HS-27A (cell line): ENCODE results near the gene ZBTB45.
"Not testable (repeated sequence)": the region's sequence is repeated elsewhere in the genome, so short reads cannot be mapped to it uniquely, and the experiment has no call there.

Experiments
- DNase-seq: peaks from one replicate; pipeline ENCODE4 v3.0.0-alpha.2; 2012; ENCODE audit warnings: low read depth, missing footprints

ZBTB45 gene

GRCh38 chr19:58554494-58555368 lies 35.1 kb upstream of the ZBTB45 start, which contains the start of gene CHMP2A:
CHMP2A (minus strand) TSS chr19:58555105; CDS start chr19:58554212, 893 bp downstream.
- DNase-seq = peak; percentile 92

GRCh38 chr19:58553799-58554493 lies 34.3 kb upstream of the ZBTB45 start:
- no peak for DNase-seq

GRCh38 chr19:58552655-58553054 lies 33.0 kb upstream of the ZBTB45 start:
- no peak for DNase-seq

DNA sequence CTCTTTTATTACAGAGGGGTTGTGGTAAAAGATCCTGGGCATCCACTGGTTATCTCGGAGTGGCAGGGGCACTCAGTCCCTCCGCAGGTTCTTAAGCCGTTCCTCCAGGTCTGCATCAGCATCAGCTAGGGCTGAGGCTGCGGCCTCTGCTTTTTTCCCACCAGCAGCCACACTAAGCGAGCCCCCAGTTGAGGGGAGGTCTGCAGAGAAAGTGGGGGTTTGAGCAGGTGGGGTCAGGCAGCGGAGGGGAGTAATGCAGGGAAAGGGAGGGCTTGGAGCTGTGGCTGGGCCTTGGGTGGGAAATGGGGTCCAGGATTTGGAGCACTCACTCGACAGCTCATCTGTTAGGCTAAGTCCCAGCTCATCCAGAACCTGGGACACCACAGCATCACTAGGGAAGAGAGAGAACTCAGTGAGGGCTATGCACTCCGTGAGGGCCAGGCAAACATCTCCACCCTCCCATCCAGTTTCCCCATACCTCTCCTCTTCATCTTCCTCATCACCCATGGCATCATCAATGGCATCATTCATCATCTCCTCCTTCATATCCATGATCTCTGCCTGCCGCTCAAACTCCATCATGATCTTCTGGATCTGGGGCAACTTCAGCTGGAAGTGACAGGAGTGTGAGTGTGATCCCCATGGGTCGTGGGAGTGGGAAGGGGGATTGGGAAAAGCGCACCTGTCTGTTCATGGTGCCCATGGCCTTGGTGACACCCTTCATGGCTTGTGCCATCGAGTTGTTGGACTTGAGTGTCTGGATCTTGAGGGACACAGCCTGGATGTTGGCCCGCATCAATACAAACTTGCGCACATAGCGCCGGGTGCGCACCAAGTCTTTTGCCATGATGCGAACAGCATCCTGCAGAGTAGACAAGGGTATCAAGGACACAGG lies 32.2 kb upstream of the ZBTB45 start:
- no peak for DNase-seq

- DNase-seq = no peak
These were observed 31.5 kb upstream of the ZBTB45 start for GRCh38 chr19:58551123-58551497.

DNA sequence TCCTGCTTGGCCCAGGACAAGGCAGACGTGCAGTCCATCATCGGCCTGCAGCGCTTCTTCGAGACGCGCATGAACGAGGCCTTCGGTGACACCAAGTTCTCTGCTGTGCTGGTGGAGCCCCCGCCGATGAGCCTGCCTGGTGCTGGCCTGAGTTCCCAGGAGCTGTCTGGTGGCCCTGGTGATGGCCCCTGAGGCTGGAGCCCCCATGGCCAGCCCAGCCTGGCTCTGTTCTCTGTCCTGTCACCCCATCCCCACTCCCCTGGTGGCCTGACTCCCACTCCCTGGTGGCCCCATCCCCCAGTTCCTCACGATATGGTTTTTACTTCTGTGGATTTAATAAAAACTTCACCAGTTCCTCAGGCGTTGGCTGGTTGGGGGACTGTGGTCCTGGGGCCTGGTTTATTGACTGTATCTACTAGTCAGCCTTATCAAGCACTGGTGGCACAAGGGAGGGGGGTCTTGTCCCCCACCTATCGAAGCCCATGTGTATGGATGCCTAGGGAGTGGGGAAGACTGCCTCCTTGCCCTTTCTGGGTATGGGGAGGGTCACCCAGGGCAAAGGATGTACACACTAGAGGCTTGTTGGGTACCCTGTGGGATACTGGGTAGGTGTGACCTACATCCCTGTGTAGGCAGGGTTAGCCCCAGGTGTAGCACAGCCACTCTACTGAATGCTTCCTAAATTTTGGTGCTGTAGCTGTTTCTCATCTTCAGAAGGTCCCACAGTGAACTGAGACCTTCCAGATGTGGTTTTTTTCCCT lies 30.9 kb upstream of the ZBTB45 start:
- no peak for DNase-seq

DNA sequence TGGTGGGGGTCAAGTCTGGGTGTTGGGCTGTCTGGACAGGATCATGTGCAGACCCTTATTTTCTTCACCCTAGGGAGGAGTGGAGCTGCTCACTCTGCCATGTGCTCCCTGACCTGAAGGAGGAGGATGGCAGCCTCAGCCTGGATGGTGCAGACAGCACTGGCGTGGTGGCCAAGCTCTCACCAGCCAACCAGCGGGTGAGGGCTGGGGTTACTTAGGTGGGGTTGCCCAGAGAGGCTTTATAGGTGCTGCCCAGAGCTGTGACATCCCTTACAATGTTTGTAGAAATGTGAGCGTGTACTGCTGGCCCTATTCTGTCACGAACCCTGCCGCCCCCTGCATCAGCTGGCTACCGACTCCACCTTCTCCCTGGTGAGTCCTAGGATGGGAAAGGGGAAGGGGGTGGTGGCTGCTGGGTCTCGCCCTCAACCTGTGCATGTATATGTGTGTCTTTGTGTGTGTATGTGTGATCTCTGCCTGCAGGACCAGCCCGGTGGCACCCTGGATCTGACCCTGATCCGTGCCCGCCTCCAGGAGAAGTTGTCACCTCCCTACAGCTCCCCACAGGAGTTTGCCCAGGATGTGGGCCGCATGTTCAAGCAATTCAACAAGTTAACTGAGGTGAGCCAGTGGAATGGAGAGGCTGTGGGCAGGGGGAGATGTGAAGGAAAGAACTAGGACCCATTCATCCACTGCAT lies 30.2 kb upstream of the ZBTB45 start:
- DNase-seq = no peak

DNA sequence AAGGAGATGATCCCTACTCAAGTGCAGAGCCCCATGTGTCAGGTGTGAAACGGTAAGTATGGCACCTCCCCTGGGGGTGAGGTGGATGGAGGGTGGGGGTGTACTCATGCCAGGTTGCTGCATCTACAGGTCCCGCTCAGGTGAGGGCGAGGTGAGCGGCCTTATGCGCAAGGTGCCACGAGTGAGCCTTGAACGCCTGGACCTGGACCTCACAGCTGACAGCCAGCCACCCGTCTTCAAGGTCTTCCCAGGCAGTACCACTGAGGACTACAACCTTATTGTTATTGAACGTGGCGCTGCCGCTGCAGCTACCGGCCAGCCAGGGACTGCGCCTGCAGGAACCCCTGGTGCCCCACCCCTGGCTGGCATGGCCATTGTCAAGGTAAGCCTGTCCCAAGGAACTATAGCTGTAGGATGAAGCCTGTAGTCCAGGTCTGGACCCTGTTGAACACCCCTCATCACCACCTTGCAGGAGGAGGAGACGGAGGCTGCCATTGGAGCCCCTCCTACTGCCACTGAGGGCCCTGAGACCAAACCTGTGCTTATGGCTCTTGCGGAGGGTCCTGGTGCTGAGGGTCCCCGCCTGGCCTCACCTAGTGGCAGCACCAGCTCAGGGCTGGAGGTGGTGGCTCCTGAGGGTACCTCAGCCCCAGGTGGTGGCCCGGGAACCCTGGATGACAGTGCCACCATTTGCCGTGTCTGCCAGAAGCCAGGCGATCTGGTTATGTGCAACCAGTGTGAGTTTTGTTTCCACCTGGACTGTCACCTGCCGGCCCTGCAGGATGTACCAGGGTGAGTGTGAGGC lies 29.5 kb upstream of the ZBTB45 start:
- no peak for DNase-seq

DNA sequence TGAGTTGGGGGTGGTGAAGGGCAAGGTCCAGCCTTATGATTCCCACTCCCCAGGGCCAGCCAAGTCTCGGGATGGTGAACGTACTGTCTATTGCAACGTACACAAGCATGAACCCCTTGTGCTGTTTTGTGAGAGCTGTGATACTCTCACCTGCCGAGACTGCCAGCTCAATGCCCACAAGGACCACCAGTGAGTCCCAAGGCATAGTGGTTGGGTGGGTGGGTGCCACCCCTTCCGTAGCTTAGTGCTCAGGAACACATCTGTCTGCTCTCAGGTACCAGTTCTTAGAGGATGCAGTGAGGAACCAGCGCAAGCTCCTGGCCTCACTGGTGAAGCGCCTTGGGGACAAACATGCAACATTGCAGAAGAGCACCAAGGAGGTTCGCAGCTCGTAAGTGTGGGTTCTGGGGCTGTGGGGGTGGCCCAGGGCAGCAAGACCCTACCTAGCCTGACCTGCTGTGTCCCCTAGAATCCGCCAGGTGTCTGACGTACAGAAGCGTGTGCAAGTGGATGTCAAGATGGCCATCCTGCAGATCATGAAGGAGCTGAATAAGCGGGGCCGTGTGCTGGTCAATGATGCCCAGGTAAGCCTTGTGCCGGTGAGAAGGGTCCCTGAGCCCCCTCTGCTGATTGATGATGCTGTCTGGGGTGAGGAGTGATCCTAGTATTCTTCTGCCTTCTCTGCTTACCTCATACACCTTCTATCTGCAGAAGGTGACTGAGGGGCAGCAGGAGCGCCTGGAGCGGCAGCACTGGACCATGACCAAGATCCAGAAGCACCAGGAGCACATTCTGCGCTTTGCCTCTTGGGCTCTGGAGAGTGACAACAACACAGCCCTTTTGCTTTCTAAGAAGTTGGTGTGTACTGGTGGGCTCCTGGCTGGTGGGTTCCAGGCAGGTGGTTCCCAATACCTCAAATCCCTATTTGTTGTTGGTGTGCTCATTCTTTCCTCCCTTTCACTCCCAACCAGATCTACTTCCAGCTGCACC lies 28.0 kb upstream of the ZBTB45 start:
- DNase-seq = no peak

DNA sequence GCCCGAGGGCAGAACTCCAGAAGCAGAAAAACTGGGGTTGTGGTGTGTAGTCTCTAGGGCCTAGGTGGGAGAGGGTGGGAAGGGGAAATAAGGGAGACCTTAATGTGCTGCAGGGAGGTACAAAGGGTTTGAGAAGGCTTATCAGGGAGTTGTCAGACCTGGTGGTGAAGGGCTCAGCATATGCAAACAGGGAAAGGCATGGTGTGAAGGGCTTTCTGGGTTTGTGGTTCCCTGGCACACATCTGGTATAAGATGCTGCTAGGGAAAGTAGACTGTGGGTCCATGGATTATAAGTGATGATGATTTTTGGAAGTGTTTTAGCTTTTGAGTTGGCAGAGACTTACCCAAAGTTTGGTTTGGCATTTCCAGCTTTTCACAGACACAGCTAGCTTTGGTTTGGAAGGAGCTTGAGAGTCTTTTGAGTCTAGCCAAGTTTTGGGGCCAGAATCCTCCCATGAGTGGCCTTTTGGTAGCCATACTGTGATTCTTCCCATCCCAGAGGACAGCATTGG lies 26.5 kb upstream of the ZBTB45 start:
- no peak for DNase-seq

DNA sequence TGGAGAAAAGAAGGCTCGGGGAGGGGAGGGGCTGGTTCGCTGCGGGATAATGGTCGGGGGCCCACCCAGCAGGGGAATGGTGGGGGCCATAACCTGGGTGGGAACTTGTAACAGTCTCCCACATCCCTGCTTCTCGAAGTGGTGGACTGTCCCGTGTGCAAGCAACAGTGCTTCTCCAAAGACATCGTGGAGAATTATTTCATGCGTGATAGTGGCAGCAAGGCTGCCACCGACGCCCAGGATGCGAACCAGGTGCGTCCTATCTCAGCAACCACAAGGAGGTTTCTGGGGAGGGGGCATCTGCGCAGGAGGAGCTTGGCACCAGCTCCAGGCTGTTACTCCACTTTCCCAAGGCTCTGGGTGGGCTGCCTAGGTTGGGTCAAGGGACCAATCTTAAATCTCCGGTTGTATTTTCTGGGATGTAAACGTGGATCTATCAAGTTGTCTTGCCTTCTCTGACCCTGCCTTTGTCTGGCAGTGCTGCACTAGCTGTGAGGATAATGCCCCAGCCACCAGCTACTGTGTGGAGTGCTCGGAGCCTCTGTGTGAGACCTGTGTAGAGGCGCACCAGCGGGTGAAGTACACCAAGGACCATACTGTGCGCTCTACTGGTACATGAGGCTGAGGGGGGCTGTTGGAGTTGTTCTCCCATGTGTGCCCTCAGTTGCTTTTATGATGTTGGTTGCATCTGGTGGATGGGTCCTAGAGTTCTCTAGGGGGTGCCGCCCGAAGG lies 25.8 kb upstream of the ZBTB45 start:
- DNase-seq = no peak

- no peak for DNase-seq
These were observed 25.1 kb upstream of the ZBTB45 start for GRCh38 chr19:58544591-58545285.

DNA sequence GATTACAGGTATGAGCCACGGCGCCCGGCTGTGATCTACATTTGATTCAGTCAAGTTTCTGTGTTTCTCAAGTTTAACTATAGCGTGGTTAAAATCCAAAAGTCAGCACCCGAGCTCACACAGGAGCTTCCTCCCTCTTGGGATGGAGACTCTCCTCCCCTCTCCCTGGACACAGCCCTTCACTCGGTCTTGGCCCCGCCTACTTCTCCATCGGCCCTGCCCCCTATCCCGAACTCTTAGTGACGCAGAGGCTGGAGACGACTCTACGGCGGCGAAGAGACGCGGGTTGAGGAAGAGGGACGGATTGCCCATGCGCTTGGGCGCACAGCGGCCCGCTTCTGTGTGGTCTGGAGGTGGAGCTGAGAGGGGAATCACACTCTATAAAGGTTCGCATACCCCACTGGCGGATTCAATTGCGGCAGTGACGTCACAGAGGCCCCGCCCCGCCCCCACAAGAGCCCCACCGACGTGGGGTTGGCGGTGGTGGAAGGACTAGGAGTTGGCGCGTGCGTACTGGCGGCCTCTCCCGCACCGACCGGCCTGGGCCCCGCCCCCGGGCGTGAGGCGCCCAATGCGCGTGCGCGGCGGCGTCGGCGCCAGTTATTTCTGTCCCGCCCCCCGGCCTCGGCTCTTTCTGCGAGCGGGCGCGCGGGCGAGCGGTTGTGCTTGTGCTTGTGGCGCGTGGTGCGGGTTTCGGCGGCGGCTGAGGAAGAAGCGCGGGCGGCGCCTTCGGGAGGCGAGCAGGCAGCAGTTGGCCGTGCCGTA lies 24.4 kb upstream of the ZBTB45 start, which contains the start of gene TRIM28:
TSS of gene TRIM28 (plus strand) at position 239 of the 765 bp plus-strand sequence. CDS start 694 bp downstream, outside the sequence.
- peak; percentile 98 for DNase-seq

- DNase-seq = not testable (repeated sequence)
These were observed 23.2 kb upstream of the ZBTB45 start for GRCh38 chr19:58542641-58543372.

GRCh38 chr19:58539169-58539559 lies 19.6 kb upstream of the ZBTB45 start:
- not testable (repeated sequence) for DNase-seq
